GM21529 (cell line): ENCODE data around the gene ZNF708.
"Not testable (repeated sequence)": the region's sequence is repeated elsewhere in the genome, so short reads cannot be mapped to it uniquely, and the experiment has no call there.

Experiments used
- ATAC-seq: cut with Tn5 transposase; IDR thresholded peaks from one replicate; pipeline ENCODE4 v1.9.1; 2021; ENCODE audit not compliant: unreplicated experiment

The ZNF708 gene

DNA sequence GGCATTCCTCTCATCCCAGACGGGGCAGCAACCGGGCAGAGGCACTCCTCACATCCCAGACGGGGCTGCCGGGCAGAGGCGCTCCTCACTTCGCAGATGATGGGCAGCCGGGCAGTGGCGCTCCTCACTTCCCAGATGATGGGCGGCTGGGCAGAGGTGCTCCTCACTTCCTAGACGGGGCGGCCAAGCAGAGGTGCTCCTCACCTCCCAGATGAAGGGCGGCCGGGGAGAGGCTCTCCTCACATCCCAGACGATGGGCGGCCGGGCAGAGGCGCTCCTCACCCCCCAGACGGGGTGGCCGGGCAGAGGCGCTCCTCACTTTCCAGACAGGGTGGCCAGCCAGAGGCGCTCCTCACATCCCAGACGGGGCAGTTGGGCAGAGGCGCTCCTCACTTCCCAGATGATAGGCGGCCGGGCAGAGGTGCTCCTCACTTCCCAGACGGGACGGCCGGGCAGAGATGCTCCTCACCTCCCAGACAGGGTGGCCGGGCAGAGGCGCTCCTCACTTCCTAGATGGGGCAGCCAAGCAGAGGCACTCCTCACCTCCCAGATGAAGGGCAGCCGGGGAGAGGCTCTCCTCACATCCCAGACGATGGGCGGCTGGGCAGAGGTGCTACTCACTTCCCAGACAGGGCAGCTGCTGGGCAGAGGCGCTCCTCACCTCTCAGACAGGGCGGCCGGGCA is 68.9 kb downstream of the ZNF708 start:
- no peak for ATAC-seq

DNA sequence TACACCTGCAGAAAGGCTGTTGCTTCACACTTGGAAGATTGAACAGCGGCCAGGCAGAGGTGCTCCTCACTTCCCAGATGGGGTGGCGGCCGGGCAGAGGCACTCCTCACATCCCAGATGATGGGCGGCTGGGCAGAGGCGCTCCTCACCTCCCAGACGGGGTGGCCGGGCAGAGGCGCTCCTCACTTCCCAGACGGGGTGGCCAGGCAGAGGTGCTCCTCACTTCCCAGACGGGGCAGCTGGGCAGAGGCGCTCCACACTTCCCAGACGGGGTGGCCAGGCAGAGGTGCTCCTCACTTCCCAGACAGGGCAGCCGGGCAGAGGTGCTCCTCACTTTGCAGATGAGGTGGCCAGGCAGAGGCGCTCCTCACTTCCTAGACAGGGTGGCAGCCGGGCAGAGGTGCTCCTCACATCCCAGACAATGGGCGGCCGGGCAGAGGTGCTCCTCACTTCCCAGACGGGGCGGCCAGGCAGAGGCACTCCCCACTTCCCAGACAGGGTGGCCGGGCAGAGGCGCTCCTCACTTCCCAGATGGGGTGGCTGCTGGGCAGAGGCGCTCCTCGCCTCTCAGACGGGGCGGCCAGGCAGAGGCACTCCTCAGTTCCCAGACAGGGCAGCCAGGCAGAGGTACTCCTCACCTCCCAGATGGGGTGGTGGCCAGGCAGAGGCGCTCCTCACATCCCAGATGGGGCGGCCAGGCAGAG is 69.6 kb downstream of the ZNF708 start:
- not testable (repeated sequence) for ATAC-seq

DNA sequence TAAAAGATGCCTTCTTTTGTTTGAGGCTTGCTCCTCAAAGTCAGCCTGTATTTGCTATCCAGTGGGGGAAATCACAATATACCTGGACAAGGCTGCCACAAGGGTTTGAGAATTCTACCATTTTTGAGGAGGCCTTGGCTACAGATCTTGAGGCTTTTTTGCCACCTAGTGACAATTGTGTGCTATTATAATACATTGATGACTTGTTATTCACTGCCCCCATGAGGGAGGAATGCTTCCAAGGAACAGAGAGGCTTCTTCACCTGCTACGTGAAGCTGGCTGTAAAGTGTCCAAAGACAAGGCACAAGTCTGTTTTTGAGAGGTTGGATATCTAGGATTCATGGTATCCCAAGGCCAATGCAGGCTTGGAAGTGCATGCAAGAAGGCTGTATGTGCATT is 72.5 kb downstream of the ZNF708 start:
- ATAC-seq: no peak
